Hepatocyte (in vitro differentiated cells): ENCODE results near the gene ARHGAP6.

Source experiments
- EZH2 ChIP-seq: fragments of 200-600 bp; sonication (generic); IDR thresholded peaks from 2 replicates; pipeline ENCODE4 v1.6.1; 2016; ENCODE audit warnings: antibody characterized with exemption, mild to moderate bottlenecking, borderline replicate concordance
- EZH2phosphoT487 ChIP-seq: fragments of 200-600 bp; sonication (generic); IDR thresholded peaks from one replicate; pipeline ENCODE4 v1.6.1; 2018; ENCODE audit warnings: antibody characterized with exemption, mild to moderate bottlenecking, low read depth, moderate library complexity; ENCODE audit not compliant: unreplicated experiment, severe bottlenecking
- TF ChIP-seq, protein P1 (sequence below): fragments of 200-600 bp; sonication (generic); IDR thresholded peaks from 2 replicates; pipeline ENCODE4 v1.5.1; 2016; ENCODE audit warnings: antibody characterized with exemption, mild to moderate bottlenecking; ENCODE audit not compliant: poor library complexity

DNA sequence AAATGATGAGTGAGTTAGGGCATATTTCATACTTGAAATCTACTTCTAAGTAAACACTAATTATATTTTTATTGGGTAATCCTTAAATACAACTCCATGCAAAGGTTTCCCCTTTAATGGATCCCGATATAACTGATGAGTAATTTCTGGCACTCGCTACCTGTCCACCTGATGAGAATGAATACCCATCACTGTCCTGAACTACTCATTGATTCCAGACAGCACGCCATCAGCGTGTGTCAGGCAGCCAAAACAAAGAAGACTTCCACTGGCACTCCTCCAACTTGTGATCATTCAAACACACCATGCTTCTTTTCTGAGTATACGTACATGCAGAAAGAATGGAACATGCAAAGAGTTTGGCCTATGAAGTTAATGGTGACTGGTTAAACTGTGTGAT lies 485.1 kb downstream of the ARHGAP6 start:
- TF ChIP-seq, protein P1, sequence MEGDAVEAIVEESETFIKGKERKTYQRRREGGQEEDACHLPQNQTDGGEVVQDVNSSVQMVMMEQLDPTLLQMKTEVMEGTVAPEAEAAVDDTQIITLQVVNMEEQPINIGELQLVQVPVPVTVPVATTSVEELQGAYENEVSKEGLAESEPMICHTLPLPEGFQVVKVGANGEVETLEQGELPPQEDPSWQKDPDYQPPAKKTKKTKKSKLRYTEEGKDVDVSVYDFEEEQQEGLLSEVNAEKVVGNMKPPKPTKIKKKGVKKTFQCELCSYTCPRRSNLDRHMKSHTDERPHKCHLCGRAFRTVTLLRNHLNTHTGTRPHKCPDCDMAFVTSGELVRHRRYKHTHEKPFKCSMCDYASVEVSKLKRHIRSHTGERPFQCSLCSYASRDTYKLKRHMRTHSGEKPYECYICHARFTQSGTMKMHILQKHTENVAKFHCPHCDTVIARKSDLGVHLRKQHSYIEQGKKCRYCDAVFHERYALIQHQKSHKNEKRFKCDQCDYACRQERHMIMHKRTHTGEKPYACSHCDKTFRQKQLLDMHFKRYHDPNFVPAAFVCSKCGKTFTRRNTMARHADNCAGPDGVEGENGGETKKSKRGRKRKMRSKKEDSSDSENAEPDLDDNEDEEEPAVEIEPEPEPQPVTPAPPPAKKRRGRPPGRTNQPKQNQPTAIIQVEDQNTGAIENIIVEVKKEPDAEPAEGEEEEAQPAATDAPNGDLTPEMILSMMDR: no peak
- TF ChIP-seq EZH2phosphoT487 (no peak), EZH2 (no peak)
